Activated naive CD8-positive, alpha-beta T cell treated with anti-CD3 and anti-CD28 coated beads, Interleukin-2, amount 50 U/mL, for 16 hours (primary cell): ENCODE results near the gene PUS3.
A peak's percentile ranks its signal among the peaks of the same experiment; 100 is the strongest.

Source experiments
- DNase-seq: peaks from one replicate; pipeline ENCODE4 v3.0.0-alpha.2; 2020; ENCODE audit warnings: low read depth, low spot score

Gene PUS3, protein sequence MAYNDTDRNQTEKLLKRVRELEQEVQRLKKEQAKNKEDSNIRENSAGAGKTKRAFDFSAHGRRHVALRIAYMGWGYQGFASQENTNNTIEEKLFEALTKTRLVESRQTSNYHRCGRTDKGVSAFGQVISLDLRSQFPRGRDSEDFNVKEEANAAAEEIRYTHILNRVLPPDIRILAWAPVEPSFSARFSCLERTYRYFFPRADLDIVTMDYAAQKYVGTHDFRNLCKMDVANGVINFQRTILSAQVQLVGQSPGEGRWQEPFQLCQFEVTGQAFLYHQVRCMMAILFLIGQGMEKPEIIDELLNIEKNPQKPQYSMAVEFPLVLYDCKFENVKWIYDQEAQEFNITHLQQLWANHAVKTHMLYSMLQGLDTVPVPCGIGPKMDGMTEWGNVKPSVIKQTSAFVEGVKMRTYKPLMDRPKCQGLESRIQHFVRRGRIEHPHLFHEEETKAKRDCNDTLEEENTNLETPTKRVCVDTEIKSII

GRCh38 chr11:125902927-125903710 lies at the start of gene PUS3:
Gene PUS3 (minus strand): TSS chr11:125903206. CDS start chr11:125896284, 6,922 bp downstream.
- peak; percentile 73 for DNase-seq

DNA sequence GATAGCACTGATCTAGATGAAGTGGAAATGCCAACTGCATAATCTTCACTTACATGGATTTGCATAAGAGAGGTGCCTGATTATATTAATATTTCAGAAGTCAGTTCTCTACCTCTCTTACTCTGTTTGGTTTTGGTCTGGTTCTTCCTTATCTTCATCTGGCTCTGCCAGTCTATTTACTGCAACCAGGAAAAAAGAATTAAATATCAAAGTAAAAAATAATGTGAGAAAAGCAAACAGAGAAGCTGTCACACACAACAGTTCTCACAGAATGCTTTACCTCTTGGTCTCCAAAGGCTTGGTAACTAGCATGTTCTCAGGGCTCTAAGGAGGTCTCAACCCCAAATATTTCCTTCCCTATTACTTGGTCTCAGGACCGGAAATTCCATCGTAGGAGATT lies 49.6 kb upstream of the PUS3 start:
- DNase-seq: no peak

- DNase-seq: no peak
Measured at GRCh38 chr11:125951731-125952130, 48.7 kb upstream of the PUS3 start.

GRCh38 chr11:125950696-125951651 lies 48.0 kb upstream of the PUS3 start:
- no peak for DNase-seq

- DNase-seq: no peak
Measured at GRCh38 chr11:125950178-125950490, 47.1 kb upstream of the PUS3 start.

DNA sequence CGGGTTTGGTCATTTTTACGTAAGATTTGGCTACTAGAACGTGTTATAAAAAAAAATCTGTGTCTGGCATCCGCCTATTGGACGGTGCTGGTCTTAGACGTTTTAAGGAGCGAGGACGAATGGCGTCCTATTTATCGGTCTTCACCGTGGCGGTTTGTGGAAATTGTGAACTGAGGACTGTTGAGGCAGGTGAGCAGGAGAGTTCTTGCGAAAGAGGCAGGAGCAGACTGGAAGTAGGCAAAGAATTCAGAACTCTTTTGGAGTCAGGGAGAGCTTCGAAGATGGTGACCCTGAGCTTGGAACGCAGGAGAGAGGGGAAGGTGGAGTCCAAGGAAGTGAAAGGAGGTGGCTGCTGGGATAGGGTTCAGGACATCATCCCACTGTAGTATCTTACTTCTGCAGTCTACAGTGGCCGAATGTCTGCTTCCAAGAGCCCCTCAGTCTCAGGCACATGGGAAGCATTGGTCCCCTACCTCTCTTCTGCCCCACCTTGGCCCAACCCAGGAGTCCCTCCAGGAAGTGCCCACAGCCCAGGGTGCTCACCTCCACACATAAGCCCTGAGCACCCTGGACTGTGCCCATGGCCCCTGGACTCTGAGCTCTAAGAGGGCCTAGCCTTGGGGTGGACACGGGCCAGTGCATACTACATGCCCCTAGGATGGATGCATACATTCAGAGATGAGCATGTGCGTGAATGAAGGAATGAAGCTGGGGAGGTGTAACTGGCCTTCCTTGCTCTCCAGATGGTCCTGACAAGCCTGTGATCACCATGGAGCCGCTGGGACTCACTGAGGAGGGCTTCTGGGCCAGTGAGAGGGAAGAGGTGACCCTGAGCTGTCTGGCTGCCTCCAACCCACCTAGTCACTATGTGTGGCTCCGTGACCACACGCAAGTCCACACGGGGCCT lies 46.5 kb upstream of the PUS3 start:
- DNase-seq: no peak

GRCh38 chr11:125948278-125949051 lies 45.5 kb upstream of the PUS3 start:
- no peak for DNase-seq

DNA sequence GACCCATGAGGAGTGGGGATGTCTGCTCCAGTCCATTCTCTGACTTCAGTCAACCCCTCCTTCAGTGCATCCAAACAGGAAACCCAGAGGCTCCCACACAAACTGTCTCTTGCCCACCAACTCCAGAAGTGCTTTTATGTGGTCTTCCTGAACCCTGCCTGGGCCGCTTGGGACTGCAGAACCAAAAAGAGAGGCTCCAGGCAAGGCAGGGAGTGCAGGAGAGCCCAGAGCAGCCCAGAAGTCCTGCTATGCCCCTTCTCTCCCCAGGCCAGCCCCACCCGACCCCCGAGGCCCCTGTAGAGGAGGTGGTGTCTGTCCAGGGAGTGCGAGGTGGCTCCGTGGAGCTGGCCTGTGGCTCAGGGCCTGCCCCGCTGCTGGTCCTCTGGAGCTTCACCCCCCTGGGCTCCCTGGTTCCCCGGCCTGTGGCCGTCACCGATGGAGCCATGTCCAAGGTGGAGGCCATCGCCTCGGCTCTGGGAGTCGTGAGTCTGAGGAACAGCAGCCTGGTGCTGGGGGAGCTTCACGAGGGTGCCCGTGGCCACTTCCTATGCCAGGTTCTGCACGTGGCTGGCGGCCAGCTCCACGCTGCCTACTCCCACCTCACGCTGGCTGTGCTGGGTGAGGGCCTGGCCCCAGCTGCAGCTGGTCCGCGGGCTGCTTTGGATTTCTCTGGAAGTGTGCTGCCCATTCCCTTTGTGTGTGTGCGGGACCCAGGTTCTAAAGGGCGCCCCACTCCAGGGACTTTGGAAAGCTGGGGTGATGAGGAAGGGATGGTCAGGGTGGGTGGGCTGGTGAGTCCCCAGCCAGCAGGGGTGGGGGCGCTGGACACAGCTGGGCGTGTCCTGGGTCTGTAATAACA lies 44.6 kb upstream of the PUS3 start:
- no peak for DNase-seq

GRCh38 chr11:125946712-125947418 lies 43.9 kb upstream of the PUS3 start:
- DNase-seq: no peak

DNA sequence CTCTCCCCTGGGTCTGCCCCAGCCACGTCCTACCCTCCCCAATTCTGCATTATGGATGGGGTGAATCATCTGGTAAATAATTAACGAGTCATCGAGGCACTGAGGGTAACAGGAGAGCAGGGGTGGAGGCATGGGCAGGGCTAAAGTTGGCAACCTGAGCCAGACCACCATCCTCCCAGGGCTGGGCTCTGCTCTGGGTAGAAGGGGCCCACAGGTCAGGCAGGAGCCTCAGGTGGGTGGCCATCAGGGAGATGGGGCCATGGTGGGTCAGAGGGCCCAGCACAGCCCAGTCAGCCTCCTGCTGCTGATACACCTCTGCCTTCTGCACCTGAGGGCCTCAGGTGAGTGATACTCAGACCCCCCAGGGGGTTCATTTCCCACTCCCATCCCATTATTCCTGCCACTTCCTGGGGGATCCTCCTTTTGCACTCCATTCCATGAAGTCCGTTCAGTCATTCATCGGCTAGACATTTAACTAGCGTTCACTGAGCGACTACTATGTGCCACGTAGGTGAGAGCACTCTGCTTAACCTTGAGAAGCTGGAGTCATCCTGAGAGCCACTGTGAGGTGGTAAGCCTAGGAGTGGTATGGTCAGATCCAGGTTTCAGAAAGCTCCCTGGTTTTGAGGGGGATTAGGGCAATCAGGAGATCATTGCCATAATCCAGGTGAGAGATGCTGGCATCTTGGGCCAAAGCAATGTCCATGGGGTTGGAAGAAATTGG lies 43.0 kb upstream of the PUS3 start, which contains the start of gene VSIG10L2:
TSS of gene VSIG10L2 (plus strand) at position 248 of the 724 bp plus-strand sequence. CDS start at position 260, 12 bp downstream.
- DNase-seq: no peak

DNA sequence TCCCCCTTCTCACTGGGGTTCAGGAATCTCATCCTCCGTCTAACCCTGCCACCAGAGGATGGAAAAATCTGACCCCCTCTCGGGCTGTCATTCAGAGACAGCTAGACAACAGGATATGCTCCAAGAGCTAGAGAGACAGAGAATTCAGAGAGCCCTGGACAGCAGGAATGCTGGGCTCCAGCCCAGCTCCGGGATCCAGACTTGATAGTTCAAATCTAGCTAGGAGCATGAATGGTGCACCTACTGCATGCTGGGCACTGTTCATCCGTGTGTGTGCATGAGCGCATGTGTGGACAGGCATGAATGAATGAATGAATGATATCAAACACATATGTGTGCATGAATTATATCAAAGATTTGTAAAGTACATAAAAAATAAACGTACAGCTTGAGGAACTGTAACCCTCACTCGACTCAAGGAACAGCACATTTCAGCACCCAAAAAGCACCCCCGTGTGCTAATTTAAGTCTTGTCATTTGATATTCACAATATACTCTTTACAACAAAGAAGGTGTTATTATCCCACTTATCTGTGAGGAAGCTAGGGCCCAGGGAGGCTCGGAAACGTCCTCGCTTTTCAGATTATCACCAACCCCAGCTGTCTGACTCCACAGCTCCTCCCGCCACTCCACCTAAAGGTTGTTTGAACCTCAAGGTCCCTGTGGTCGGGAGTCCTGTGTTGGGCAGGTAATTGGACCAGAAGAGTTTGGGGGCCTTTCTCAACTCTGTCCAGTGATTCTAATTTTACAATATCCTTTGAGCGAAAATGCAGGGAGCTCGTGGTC lies 42.2 kb upstream of the PUS3 start:
- DNase-seq: no peak

GRCh38 chr11:125944350-125945010 lies 41.5 kb upstream of the PUS3 start:
- no peak for DNase-seq

GRCh38 chr11:125943661-125944349 lies 40.8 kb upstream of the PUS3 start:
- no peak for DNase-seq

DNA sequence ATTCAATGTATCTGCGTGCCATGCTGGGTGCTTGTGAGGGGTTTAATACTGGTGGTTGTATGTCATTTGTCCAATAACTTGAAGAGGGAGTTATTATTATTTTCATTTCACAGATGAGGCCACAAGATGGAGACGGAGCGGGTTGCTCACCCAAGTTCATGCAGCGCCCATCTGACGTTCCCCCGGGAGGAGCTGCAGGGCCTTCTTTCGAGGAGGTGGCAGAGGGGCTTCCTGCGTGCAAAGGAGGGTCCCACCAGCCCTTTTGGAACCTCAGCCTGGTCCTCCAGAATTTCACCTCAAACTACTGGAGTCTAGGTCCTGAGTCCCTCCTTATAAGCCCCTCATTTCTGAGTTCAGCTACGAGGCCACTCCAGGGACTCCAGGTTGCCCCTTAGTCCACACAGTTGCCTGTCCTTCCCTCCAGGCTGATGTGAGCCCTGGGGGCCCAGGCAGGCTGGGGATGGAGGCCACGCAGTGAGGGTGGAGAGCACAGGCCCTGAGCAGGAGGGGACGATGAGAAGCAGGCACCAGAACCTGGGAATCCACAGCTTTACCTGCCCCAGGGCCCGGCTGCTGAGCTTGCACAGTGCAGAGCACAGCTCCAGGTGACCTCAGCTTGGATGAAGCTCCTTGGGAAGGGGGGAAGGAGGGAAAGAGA lies 39.9 kb upstream of the PUS3 start:
- DNase-seq: no peak
